Glutamatergic neuron (in vitro differentiated cells): Measurements from ENCODE around the gene TPMT. TPM values are rescaled to one million over a fixed set of nuclear protein-coding genes. Genes with fewer than 3 reads are reported as not detected.

Experiments
- DNase-seq: peaks from one replicate; pipeline ENCODE4 v3.0.0; 2022
- H3K27ac Mint-ChIP-seq: one replicate; pipeline ENCODE4 v1.8.0; 2020; ENCODE audit warnings: mild to moderate bottlenecking, mixed read lengths, inconsistent platforms; ENCODE audit not compliant: unreplicated experiment
- H3K27me3 Mint-ChIP-seq: one replicate; pipeline ENCODE4 v1.8.0; 2020; ENCODE audit warnings: mild to moderate bottlenecking, moderate library complexity, mixed read lengths, inconsistent platforms; ENCODE audit not compliant: unreplicated experiment
- H3K36me3 Mint-ChIP-seq: one replicate; pipeline ENCODE4 v1.8.0; 2020; ENCODE audit warnings: mild to moderate bottlenecking, mixed read lengths, inconsistent platforms; ENCODE audit not compliant: unreplicated experiment
- H3K4me1 Mint-ChIP-seq: one replicate; pipeline ENCODE4 v1.8.0; 2020; ENCODE audit warnings: mild to moderate bottlenecking, low read depth, mixed read lengths, inconsistent platforms; ENCODE audit not compliant: unreplicated experiment
- H3K4me3 Mint-ChIP-seq: one replicate; pipeline ENCODE4 v1.8.0; 2020; ENCODE audit warnings: mild to moderate bottlenecking, mixed read lengths, inconsistent platforms; ENCODE audit not compliant: unreplicated experiment
- H3K9me3 Mint-ChIP-seq: one replicate; pipeline ENCODE4 v1.8.0; 2020; ENCODE audit warnings: mild to moderate bottlenecking, moderate library complexity, mixed read lengths, inconsistent platforms; ENCODE audit not compliant: unreplicated experiment
- CTCF ChIP-seq: fragments of 200-600 bp; sonication (generic); IDR thresholded peaks from one replicate; pipeline ENCODE4 v1.5.0; 2021; ENCODE audit not compliant: partially characterized antibody, unreplicated experiment
- total RNA-seq: library from RNA; stranded (reverse); fragmentation: NEBNext Ultra II Directional; extraction: Animal tissue kit (Norgen Biotek cat#: 25700); gene quantifications from one replicate; pipeline ENCODE4 v1.2.1, GENCODE V29; 2021; ENCODE audit not compliant: unreplicated experiment

TPMT gene
- total RNA-seq, 1 donor from 2014 or later, result 3.4 TPM

- no peak overlapping the region for H3K4me3 Mint-ChIP-seq
Observed at GRCh38 chr6:18126121-18126520, 28.8 kb downstream of the TPMT start.

GRCh38 chr6:18122128-18123093 is 32.5 kb downstream of the TPMT start, which contains the start of gene NHLRC1:
TSS of gene NHLRC1 (minus strand) at chr6:18122677. CDS start at chr6:18122606, 71 bp downstream.
- peaks cover 8% of the 10 kb centered on the region for H3K9me3 Mint-ChIP-seq
- no peaks in the 10 kb centered on the region for H3K36me3 Mint-ChIP-seq
- peak; percentile 84 for TF ChIP-seq CTCF
- no peak within 1 kb of the TSS for H3K27ac Mint-ChIP-seq
- peak; percentile 89 for DNase-seq
- peaks cover 9% of the 10 kb centered on the region for H3K4me1 Mint-ChIP-seq
- H3K27me3 Mint-ChIP-seq, result peaks cover 5% of the 10 kb centered on the region
- peak within 1 kb of the TSS; percentile 78 for H3K4me3 Mint-ChIP-seq

More at GRCh38 chr6:18126121-18126520, 28.8 kb downstream of the TPMT start:
- no peak for TF ChIP-seq CTCF
- peaks cover 3% of the 10 kb centered on the region for H3K4me1 Mint-ChIP-seq
- H3K27ac Mint-ChIP-seq, result no peak overlapping the region
- peaks cover 3% of the 10 kb centered on the region for H3K27me3 Mint-ChIP-seq
- H3K9me3 Mint-ChIP-seq, result peaks cover 5% of the 10 kb centered on the region
- no peaks in the 10 kb centered on the region for H3K36me3 Mint-ChIP-seq
- DNase-seq, result no peak

- DNase-seq, result no peak
- Mint-ChIP-seq H3K4me3 (peak overlapping the region; percentile 59), H3K9me3 (peaks cover 8% of the 10 kb centered on the region), H3K36me3 (no peaks in the 10 kb centered on the region), H3K27me3 (peaks cover 5% of the 10 kb centered on the region), H3K4me1 (peaks cover 9% of the 10 kb centered on the region), H3K27ac (no peak overlapping the region)
- TF ChIP-seq CTCF, result no peak
Observed at GRCh38 chr6:18121580-18122127, 33.2 kb downstream of the TPMT start.

GRCh38 chr6:18119236-18119635 is 35.6 kb downstream of the TPMT start:
- Mint-ChIP-seq H3K4me3 (no peak overlapping the region), H3K27ac (no peak overlapping the region), H3K27me3 (peaks cover 5% of the 10 kb centered on the region), H3K4me1 (peaks cover 9% of the 10 kb centered on the region), H3K36me3 (no peaks in the 10 kb centered on the region), H3K9me3 (peaks cover 8% of the 10 kb centered on the region)
- TF ChIP-seq CTCF, result no peak
- DNase-seq, result no peak

- no peak for DNase-seq
- Mint-ChIP-seq H3K36me3 (no peaks in the 10 kb centered on the region), H3K27ac (peak overlapping the region; percentile 11), H3K9me3 (peaks cover 8% of the 10 kb centered on the region), H3K4me1 (peaks cover 9% of the 10 kb centered on the region), H3K4me3 (peak overlapping the region; percentile 27), H3K27me3 (peaks cover 5% of the 10 kb centered on the region)
- TF ChIP-seq CTCF, result no peak
Observed at GRCh38 chr6:18118330-18118729, 36.5 kb downstream of the TPMT start.
